ENCODE results near the gene ZNF831. TPM values are rescaled to one million over a fixed set of nuclear protein-coding genes. Genes with fewer than 3 reads are reported as not detected.

The ZNF831 gene
- total RNA-seq, 4 donors from 2014 or later: under 0.01 to 1.8 (median 0.87) TPM

DNA sequence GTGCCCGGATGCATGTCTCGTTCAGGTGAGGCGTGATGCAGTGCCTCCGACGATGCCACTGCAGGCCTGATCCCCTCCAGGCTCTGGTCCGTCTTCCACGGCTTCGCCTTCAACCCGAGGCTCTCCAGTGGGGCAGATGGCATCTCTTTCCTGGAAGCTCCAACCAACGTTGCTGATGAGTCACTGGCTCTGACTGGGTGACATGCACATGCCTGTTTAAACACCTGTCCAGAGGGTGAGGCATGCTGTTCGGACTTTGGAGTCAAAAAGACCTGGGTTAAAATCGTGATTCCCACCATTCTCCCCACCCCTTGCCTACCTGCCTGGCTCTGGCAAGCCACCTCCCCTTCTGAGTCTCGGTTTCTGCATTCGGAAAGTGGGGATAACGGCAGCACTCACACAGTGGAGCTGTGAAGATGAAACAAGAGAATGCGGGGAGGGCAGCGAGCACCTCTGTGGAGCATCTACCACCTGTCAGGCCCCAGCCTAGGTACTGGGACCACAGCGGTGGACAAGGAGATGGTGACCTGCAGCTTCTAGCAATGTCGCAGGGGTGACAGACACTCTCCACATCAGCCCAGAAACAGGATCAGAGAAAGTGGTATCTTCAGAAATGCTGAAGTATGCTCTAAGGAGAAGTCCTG is 128.2 kb downstream of the ZNF831 start:
- DNase-seq (ENCODE audit: low spot score in 2 of 2): no peak
- peaks cover 0 to 17% of the 10 kb centered on the region in 2 donors for H3K27me3 ChIP-seq
- TF ChIP-seq, protein P1, sequence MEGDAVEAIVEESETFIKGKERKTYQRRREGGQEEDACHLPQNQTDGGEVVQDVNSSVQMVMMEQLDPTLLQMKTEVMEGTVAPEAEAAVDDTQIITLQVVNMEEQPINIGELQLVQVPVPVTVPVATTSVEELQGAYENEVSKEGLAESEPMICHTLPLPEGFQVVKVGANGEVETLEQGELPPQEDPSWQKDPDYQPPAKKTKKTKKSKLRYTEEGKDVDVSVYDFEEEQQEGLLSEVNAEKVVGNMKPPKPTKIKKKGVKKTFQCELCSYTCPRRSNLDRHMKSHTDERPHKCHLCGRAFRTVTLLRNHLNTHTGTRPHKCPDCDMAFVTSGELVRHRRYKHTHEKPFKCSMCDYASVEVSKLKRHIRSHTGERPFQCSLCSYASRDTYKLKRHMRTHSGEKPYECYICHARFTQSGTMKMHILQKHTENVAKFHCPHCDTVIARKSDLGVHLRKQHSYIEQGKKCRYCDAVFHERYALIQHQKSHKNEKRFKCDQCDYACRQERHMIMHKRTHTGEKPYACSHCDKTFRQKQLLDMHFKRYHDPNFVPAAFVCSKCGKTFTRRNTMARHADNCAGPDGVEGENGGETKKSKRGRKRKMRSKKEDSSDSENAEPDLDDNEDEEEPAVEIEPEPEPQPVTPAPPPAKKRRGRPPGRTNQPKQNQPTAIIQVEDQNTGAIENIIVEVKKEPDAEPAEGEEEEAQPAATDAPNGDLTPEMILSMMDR (IDR thresholded peaks at IDR 0.05): no peak
- TF ChIP-seq EP300 (IDR thresholded peaks at IDR 0.05) (no peak), POLR2A (IDR thresholded peaks at IDR 0.05) (no peak)
- no peaks in the 10 kb centered on the region for H3K9me3 ChIP-seq
- H3K4me1 ChIP-seq: no peaks in the 10 kb centered on the region
- H3K4me3 ChIP-seq: no peak overlapping the region
- no peak overlapping the region for H3K27ac ChIP-seq
- H3K36me3 ChIP-seq: no peaks in the 10 kb centered on the region
- WGBS, 2 donors: 89 to 91% methylated on average over 19 of the region's 19 CpGs

DNA sequence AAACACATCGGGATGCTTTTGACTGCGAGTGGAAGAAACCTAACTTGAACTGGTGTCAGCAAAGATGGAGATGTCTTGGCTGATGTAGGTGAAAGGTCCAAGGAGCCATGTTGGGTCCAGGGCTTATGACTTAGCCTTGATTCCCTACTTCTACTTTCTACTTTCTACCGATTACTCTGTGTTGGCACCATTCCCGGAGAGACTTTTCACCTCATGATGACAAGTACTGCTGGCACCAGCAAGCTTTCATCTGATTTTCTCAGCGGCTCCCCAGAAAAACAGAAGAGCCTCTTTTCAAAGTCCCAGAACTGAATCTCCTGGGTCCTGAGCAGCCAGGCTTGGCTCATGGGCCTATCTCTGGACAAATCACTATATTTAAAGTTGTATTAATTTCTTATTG is 131.9 kb downstream of the ZNF831 start:
- Histone ChIP-seq H3K36me3 (no peaks in the 10 kb centered on the region), H3K27me3 (peaks cover 0 to 37% of the 10 kb centered on the region in 2 donors), H3K4me3 (no peak overlapping the region), H3K9me3 (no peaks in the 10 kb centered on the region), H3K27ac (no peak overlapping the region), H3K4me1 (peaks cover 0 to 9% (median 0%) of the 10 kb centered on the region in 4 donors)
- TF ChIP-seq EP300 (IDR thresholded peaks at IDR 0.05): no peak
- TF ChIP-seq POLR2A (IDR thresholded peaks at IDR 0.05): no peak
- TF ChIP-seq, protein P1 (IDR thresholded peaks at IDR 0.05): no peak
- 60 to 70% methylated on average over 5 of the region's 5 CpGs for WGBS, 2 donors
- no peak for DNase-seq (ENCODE audit: low spot score in 2 of 2)

DNA sequence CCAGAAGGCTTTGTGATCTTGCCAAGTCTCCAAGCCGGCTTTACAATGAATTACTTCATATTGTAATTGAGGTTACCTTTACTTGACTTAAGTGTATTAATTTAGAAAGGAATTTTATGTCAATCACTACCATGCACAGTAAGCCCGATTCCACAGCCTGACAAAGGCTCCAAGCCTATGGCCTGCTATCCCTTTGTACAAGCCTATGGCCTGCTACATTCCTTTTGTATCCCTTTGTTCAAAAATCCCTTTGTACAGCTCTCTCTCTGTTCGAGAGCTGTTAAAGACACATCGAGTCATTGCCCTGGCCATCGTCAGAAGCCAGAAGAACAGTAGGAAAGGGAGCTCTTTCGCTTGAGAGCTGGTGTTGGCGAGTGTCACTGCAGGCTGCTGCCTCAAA is 134.1 kb downstream of the ZNF831 start:
- Histone ChIP-seq H3K36me3 (no peaks in the 10 kb centered on the region), H3K27ac (no peak overlapping the region), H3K4me3 (no peak overlapping the region), H3K9me3 (no peaks in the 10 kb centered on the region), H3K4me1 (peaks cover 0 to 12% (median 0%) of the 10 kb centered on the region in 4 donors), H3K27me3 (peaks cover 0 to 47% of the 10 kb centered on the region in 2 donors)
- no peak for TF ChIP-seq EP300 (IDR thresholded peaks at IDR 0.05)
- TF ChIP-seq, protein P1 (IDR thresholded peaks at IDR 0.05): no peak
- no peak for TF ChIP-seq POLR2A (IDR thresholded peaks at IDR 0.05)
- WGBS, 2 donors: 77 to 78% methylated on average over 7 of the region's 7 CpGs
- no peak for DNase-seq (ENCODE audit: low spot score in 2 of 2)

DNA sequence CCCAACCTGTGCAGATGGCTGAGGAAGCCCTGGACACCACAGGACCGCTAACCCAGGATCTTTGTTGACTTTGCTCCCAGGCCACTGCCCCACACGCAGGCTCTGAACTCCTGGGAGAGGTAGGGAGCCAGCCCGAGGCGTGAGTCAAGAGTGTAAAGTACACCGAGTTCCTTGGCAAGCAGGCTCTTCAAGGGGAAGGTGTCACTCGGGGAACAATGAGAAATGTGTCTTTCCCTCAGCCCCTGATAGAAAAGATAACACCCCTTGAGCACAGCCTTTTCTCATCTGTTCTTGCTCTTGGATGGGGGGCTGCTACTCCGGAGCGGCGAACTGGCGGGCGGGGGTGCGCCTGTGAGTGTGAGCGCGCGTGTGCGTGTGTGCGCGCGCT is 136.3 kb downstream of the ZNF831 start:
- Histone ChIP-seq H3K36me3 (no peaks in the 10 kb centered on the region), H3K4me1 (peaks cover 0 to 12% (median 0%) of the 10 kb centered on the region in 4 donors), H3K4me3 (peak overlapping the region in 1 of 4 donors; percentile 30), H3K27ac (peak overlapping the region in 1 of 4 donors; percentile 59), H3K9me3 (no peaks in the 10 kb centered on the region), H3K27me3 (peaks cover 0 to 37% of the 10 kb centered on the region in 2 donors)
- 2 to 3% methylated on average over 9 to 19 of the region's 19 CpGs for WGBS, 2 donors
- DNase-seq (ENCODE audit: low spot score in 2 of 2): no peak
- TF ChIP-seq, protein P1 (IDR thresholded peaks at IDR 0.05): no peak
- no peak for TF ChIP-seq POLR2A (IDR thresholded peaks at IDR 0.05)
- TF ChIP-seq EP300 (IDR thresholded peaks at IDR 0.05): no peak

DNA sequence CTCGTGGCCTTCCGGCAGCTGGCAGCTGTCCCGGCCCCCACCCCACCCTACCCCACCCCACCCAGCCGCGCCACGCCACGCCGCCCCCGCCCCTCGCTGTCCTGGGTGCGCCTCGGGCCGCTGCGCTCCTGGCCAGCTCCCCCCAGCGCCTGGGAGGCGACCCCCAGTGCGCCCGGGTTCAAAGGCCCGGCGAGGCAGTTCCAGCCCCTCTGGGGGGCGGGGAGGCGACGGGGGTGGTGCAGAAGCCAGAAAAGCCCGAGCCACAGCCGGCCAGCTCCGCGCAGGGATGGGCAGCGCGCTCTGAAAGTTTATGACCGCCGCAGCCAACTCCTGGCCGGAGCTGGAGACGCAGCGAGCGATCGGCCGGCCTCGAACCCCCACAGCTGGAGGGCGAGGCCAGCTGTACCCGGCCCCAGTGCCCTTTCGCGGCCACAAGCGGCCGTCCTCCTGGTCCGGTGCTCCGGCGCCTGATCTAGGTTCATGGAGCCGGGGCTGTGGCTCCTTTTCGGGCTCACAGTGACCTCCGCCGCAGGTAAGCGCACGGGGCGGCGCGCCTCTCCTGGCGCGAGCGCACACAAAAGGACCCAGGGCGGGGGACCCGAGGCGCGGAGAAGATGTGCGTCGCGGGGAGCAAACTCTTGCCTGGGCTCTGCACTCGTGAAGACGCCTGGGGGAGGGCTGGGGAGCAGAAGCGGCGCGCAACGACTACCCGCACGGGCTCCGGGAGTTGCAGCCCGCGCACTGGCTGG is 136.9 kb downstream of the ZNF831 start, which contains the start of gene EDN3:
EDN3 (plus strand) TSS at position 279 of the 749 bp plus-strand sequence; CDS start at position 481, 202 bp downstream.
- no peak for TF ChIP-seq EP300 (IDR thresholded peaks at IDR 0.05)
- TF ChIP-seq POLR2A (IDR thresholded peaks at IDR 0.05): no peak
- Histone ChIP-seq H3K4me1 (peaks cover 0 to 12% (median 0%) of the 10 kb centered on the region in 4 donors), H3K9me3 (no peaks in the 10 kb centered on the region), H3K27me3 (peaks cover 0 to 37% of the 10 kb centered on the region in 2 donors), H3K36me3 (no peaks in the 10 kb centered on the region), H3K27ac (peak within 1 kb of the TSS in 1 of 4 donors; percentile 59), H3K4me3 (peak within 1 kb of the TSS in 1 of 4 donors; percentile 30)
- no peak for DNase-seq (ENCODE audit: low spot score in 2 of 2)
- WGBS, 2 donors: 3 to 4% methylated on average over 11 to 57 of the region's 77 CpGs

Measured in tibial nerve (tissue), 4 donors.